Loucy (cell line): ENCODE data around the gene P2RY1.

Source experiments
- H2AFZ ChIP-seq: fragments of 200-600 bp; sonication (generic); 2 replicates; pipeline ENCODE4 v1.6.0; 2016; ENCODE audit warnings: antibody characterized with exemption, mild to moderate bottlenecking, low read length, moderate library complexity
- H3F3A ChIP-seq: fragments of 200-600 bp; 2 replicates; pipeline ENCODE4 v1.6.0; 2016; ENCODE audit warnings: antibody characterized with exemption, low read depth, mild to moderate bottlenecking
- H3K27me3 ChIP-seq: fragments of 200-600 bp; sonication (generic); 2 replicates; pipeline ENCODE4 v1.6.1; 2014; ENCODE audit warnings: low read length, mild to moderate bottlenecking; ENCODE audit not compliant: insufficient read depth, poor library complexity, severe bottlenecking
- H3K36me3 ChIP-seq: fragments of 200-600 bp; sonication (generic); 2 replicates; pipeline ENCODE4 v1.6.1; 2016; ENCODE audit warnings: low read length; ENCODE audit not compliant: insufficient read depth
- H3K4me1 ChIP-seq: fragments of 200-600 bp; sonication (generic); 2 replicates; pipeline ENCODE4 v1.5.1; 2014; ENCODE audit warnings: low read length, mild to moderate bottlenecking; ENCODE audit not compliant: insufficient read depth, poor library complexity, severe bottlenecking
- H3K4me2 ChIP-seq: fragments of 200-600 bp; sonication (generic); 2 replicates; pipeline ENCODE4 v1.6.0; 2014; ENCODE audit warnings: antibody characterized with exemption, low read length, low read depth, mild to moderate bottlenecking; ENCODE audit not compliant: poor library complexity, severe bottlenecking
- H3K4me3 ChIP-seq: fragments of 200-600 bp; sonication (generic); 2 replicates; pipeline ENCODE4 v1.5.1; 2014; ENCODE audit warnings: low read length, mild to moderate bottlenecking, mixed read lengths; ENCODE audit not compliant: poor library complexity, severe bottlenecking
- H3K79me2 ChIP-seq: fragments of 200-600 bp; sonication (generic); 2 replicates; pipeline ENCODE4 v1.6.1; 2014; ENCODE audit warnings: low read length; ENCODE audit not compliant: insufficient read depth
- H3K9ac ChIP-seq: fragments of 200-600 bp; sonication (generic); 2 replicates; pipeline ENCODE4 v1.6.0; 2014; ENCODE audit warnings: mild to moderate bottlenecking, low read depth, low read length, moderate library complexity; ENCODE audit not compliant: poor library complexity, severe bottlenecking
- H3K9me2 ChIP-seq: fragments of 200-600 bp; sonication (generic); replicated peaks from 2 replicates; pipeline ENCODE4 v1.6.1; 2016; ENCODE audit warnings: low read depth, low read length, mixed read lengths
- H3K9me3 ChIP-seq: fragments of 200-600 bp; sonication (generic); 2 replicates; pipeline ENCODE4 v1.6.1; 2014; ENCODE audit warnings: mild to moderate bottlenecking, antibody characterized with exemption, low read length, low read depth; ENCODE audit not compliant: insufficient read depth
- H4K20me1 ChIP-seq: fragments of 200-600 bp; sonication (generic); 2 replicates; pipeline ENCODE4 v1.6.0; 2014; ENCODE audit warnings: antibody characterized with exemption, low read length, mild to moderate bottlenecking; ENCODE audit not compliant: insufficient read depth, poor library complexity, severe bottlenecking
- EZH2phosphoT487 ChIP-seq: fragments of 200-600 bp; IDR thresholded peaks from 2 replicates; pipeline ENCODE4 v1.6.1; 2018; ENCODE audit warnings: antibody characterized with exemption, mild to moderate bottlenecking, moderate library complexity, borderline replicate concordance
- TF ChIP-seq, protein P1 (sequence below): fragments of 200-600 bp; sonication (generic); conservative IDR thresholded peaks from 2 replicates; pipeline ENCODE4 v1.5.1; 2014; ENCODE audit warnings: mild to moderate bottlenecking, antibody characterized with exemption, low read length

The P2RY1 gene

DNA sequence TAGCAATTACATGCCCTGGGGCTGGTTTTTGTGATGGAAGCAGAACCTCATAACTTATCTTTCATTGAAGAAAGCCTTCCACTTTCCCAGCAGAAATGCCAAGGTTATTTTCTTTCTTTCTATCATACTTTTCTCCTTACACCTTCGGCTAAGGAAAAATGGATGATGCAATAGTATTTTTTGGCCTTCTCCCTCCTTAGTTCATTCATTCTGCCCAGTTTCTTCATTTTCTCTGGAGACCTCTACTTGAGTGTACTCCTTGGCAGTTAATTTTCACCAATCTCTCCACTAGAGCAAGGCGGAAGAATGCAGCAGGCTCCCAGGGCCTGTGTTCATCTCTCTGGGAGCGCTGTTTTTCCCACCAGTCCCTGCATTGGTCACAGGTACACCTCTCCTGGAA lies 7.6 kb upstream of the P2RY1 start:
- Histone ChIP-seq H2AFZ (peak overlapping the region; percentile 65), H3K79me2 (no peaks in the 10 kb centered on the region), H4K20me1 (no peaks in the 10 kb centered on the region), H3K36me3 (no peaks in the 10 kb centered on the region), H3K4me3 (no peak overlapping the region), H3K9me3 (no peaks in the 10 kb centered on the region), H3K4me1 (peaks cover 13% of the 10 kb centered on the region), H3K9me2 (no peaks in the 10 kb centered on the region), H3K9ac (no peak overlapping the region), H3K27me3 (no peaks in the 10 kb centered on the region), H3K4me2 (no peak overlapping the region), H3F3A (no peaks in the 10 kb centered on the region)
- TF ChIP-seq, protein P1, sequence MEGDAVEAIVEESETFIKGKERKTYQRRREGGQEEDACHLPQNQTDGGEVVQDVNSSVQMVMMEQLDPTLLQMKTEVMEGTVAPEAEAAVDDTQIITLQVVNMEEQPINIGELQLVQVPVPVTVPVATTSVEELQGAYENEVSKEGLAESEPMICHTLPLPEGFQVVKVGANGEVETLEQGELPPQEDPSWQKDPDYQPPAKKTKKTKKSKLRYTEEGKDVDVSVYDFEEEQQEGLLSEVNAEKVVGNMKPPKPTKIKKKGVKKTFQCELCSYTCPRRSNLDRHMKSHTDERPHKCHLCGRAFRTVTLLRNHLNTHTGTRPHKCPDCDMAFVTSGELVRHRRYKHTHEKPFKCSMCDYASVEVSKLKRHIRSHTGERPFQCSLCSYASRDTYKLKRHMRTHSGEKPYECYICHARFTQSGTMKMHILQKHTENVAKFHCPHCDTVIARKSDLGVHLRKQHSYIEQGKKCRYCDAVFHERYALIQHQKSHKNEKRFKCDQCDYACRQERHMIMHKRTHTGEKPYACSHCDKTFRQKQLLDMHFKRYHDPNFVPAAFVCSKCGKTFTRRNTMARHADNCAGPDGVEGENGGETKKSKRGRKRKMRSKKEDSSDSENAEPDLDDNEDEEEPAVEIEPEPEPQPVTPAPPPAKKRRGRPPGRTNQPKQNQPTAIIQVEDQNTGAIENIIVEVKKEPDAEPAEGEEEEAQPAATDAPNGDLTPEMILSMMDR, result no peak
- TF ChIP-seq EZH2phosphoT487, result no peak

DNA sequence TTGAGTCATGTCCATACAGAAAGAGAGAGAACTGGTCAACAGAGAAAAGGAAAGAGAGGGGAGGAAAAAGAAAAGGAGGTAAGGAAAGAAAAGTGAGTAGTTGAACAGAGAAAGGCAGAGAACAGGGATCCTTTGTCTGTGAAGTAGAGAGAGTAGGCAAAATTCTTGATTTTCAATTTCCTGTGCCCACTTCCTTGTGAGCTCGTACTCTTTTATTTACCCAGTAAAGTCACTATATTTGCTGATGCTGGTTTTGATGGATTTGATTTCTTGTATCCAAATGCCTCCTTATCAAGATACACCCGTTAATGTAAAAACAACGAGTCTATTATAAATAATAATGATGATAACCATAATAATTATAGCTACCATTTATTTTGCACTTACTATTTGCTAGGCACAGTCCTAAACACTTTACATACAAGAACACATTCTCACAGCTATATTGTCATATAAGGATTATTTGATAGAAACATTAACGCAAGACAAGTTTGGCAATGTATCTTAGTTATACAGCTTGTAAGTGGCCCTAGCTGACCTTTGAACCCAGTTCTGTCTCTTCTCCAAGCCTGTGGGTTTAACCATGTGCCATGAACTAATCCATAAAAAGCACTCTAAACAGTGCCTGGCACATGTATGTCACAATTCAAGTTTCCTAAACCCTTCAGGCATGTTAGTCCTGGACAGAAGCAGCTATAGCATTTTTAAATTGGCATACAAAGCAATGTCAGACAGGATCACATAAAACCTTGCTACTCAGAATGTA lies 6.7 kb upstream of the P2RY1 start:
- Histone ChIP-seq H3K9ac (no peak overlapping the region), H3K9me2 (no peaks in the 10 kb centered on the region), H3K4me1 (peaks cover 13% of the 10 kb centered on the region), H4K20me1 (no peaks in the 10 kb centered on the region), H3K79me2 (no peaks in the 10 kb centered on the region), H2AFZ (peak overlapping the region; percentile 71; the same call in 1 of the 2 replicates), H3K36me3 (no peaks in the 10 kb centered on the region), H3K4me2 (no peak overlapping the region), H3F3A (no peaks in the 10 kb centered on the region), H3K27me3 (no peaks in the 10 kb centered on the region), H3K4me3 (no peak overlapping the region), H3K9me3 (no peaks in the 10 kb centered on the region)
- no peak for TF ChIP-seq EZH2phosphoT487
- TF ChIP-seq, protein P1, result no peak

DNA sequence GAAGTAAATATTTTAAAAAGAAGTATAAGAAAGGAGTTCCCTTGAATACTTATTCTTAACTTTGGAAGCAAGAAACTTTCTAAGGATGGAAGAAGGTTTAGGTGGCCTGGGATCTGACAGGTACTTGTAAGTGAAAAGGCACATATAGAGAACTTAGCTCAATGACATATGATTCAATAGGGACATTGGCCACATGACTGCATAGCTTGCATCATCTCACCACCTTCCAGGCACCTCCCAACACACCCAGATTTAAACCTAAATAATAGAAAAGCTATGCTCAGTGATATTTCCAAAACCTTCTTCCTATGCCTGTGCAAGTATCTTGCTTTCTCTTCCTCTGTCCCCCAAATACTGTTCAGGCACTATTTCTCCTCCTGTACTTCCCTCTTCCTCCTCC lies 4.7 kb upstream of the P2RY1 start:
- Histone ChIP-seq H3K4me2 (no peak overlapping the region), H4K20me1 (no peaks in the 10 kb centered on the region), H3F3A (no peaks in the 10 kb centered on the region), H3K9me3 (no peaks in the 10 kb centered on the region), H3K27me3 (no peaks in the 10 kb centered on the region), H3K9ac (no peak overlapping the region), H3K4me1 (peaks cover 15% of the 10 kb centered on the region), H3K4me3 (no peak overlapping the region), H3K9me2 (no peaks in the 10 kb centered on the region), H3K79me2 (peaks cover 2% of the 10 kb centered on the region), H3K36me3 (no peaks in the 10 kb centered on the region), H2AFZ (no peak overlapping the region)
- TF ChIP-seq, protein P1, result no peak
- TF ChIP-seq EZH2phosphoT487, result no peak
